Activated effector memory CD4-positive, alpha-beta T cell treated with anti-CD3 and anti-CD28 coated beads, Interleukin-2, amount 50 U/mL, for 16 hours (primary cell): ENCODE data around the gene AMFR.

Experiments
- DNase-seq: peaks from one replicate; pipeline ENCODE4 v3.0.0-alpha.2; 2020

Gene AMFR

GRCh38 chr16:56329887-56330286, 95.5 kb downstream of the AMFR start:
- no peak for DNase-seq

GRCh38 chr16:56328276-56329022, 96.9 kb downstream of the AMFR start:
- no peak for DNase-seq

- no peak for DNase-seq
Measured at GRCh38 chr16:56327929-56328258, 97.5 kb downstream of the AMFR start.

GRCh38 chr16:56327071-56327928, 98.0 kb downstream of the AMFR start:
- no peak for DNase-seq

GRCh38 chr16:56325956-56326355, 99.4 kb downstream of the AMFR start:
- no peak for DNase-seq

GRCh38 chr16:56324406-56324805, 100.9 kb downstream of the AMFR start:
- DNase-seq, result no peak

- no peak for DNase-seq
Measured at GRCh38 chr16:56321571-56321970, 103.8 kb downstream of the AMFR start.

GRCh38 chr16:56320811-56321558, 104.4 kb downstream of the AMFR start:
- DNase-seq, result no peak

- DNase-seq, result no peak
Measured at GRCh38 chr16:56320056-56320455, 105.3 kb downstream of the AMFR start.

- DNase-seq, result no peak
Measured at GRCh38 chr16:56319376-56319775, 106.0 kb downstream of the AMFR start.

- DNase-seq, result no peak
Measured at GRCh38 chr16:56318827-56319140, 106.6 kb downstream of the AMFR start.

GRCh38 chr16:56317998-56318826, 107.1 kb downstream of the AMFR start:
- DNase-seq, result peak; percentile 91

GRCh38 chr16:56316545-56316944, 108.8 kb downstream of the AMFR start:
- DNase-seq, result no peak

GRCh38 chr16:56315955-56316354, 109.4 kb downstream of the AMFR start:
- DNase-seq, result no peak

GRCh38 chr16:56314244-56314850, 111.0 kb downstream of the AMFR start:
- no peak for DNase-seq

GRCh38 chr16:56312556-56312955, 112.8 kb downstream of the AMFR start:
- no peak for DNase-seq

- DNase-seq, result no peak
Measured at GRCh38 chr16:56312028-56312300, 113.4 kb downstream of the AMFR start.
